HG03280 (cell line): ENCODE measurements around the gene CNTNAP5.

Experiments
- ATAC-seq: cut with Tn5 transposase; IDR thresholded peaks from one replicate; pipeline ENCODE4 v1.9.1; 2021; ENCODE audit warnings: mild to moderate bottlenecking, moderate library complexity; ENCODE audit not compliant: unreplicated experiment

CNTNAP5 gene

GRCh38 chr2:124585277-124585676 lies 560.2 kb downstream of the CNTNAP5 start:
- ATAC-seq, result no peak

- ATAC-seq, result no peak
These were observed 561.1 kb downstream of the CNTNAP5 start for GRCh38 chr2:124586210-124586609.

GRCh38 chr2:124586835-124587234 lies 561.7 kb downstream of the CNTNAP5 start:
- ATAC-seq, result no peak

GRCh38 chr2:124589971-124590370 lies 564.9 kb downstream of the CNTNAP5 start:
- no peak for ATAC-seq

- ATAC-seq, result no peak
These were observed 577.7 kb downstream of the CNTNAP5 start for GRCh38 chr2:124602759-124603158.

GRCh38 chr2:124604940-124605339 lies 579.9 kb downstream of the CNTNAP5 start:
- ATAC-seq, result no peak

- ATAC-seq, result no peak
These were observed 582.6 kb downstream of the CNTNAP5 start for GRCh38 chr2:124607679-124608078.

GRCh38 chr2:124609667-124610066 lies 584.6 kb downstream of the CNTNAP5 start:
- no peak for ATAC-seq

GRCh38 chr2:124610141-124610540 lies 585.1 kb downstream of the CNTNAP5 start:
- ATAC-seq, result no peak

- ATAC-seq, result no peak
These were observed 585.8 kb downstream of the CNTNAP5 start for GRCh38 chr2:124610866-124611265.

- ATAC-seq, result no peak
These were observed 598.5 kb downstream of the CNTNAP5 start for GRCh38 chr2:124623560-124623959.

- no peak for ATAC-seq
These were observed 600.5 kb downstream of the CNTNAP5 start for GRCh38 chr2:124625561-124625960.

GRCh38 chr2:124626993-124627392 lies 601.9 kb downstream of the CNTNAP5 start:
- ATAC-seq, result no peak

- ATAC-seq, result no peak
These were observed 608.7 kb downstream of the CNTNAP5 start for GRCh38 chr2:124633812-124634211.

- no peak for ATAC-seq
These were observed 614.4 kb downstream of the CNTNAP5 start for GRCh38 chr2:124639524-124639923.

- ATAC-seq, result no peak
These were observed 615.2 kb downstream of the CNTNAP5 start for GRCh38 chr2:124640221-124640750.

GRCh38 chr2:124646166-124646815 lies 621.2 kb downstream of the CNTNAP5 start:
- ATAC-seq, result no peak

GRCh38 chr2:124647245-124647644 lies 622.2 kb downstream of the CNTNAP5 start:
- ATAC-seq, result no peak

GRCh38 chr2:124647663-124648062 lies 622.6 kb downstream of the CNTNAP5 start:
- ATAC-seq, result no peak

GRCh38 chr2:124649001-124649400 lies 623.9 kb downstream of the CNTNAP5 start:
- ATAC-seq, result no peak

GRCh38 chr2:124652099-124652498 lies 627.0 kb downstream of the CNTNAP5 start:
- no peak for ATAC-seq

GRCh38 chr2:124658373-124658772 lies 633.3 kb downstream of the CNTNAP5 start:
- ATAC-seq, result no peak

- no peak for ATAC-seq
These were observed 636.5 kb downstream of the CNTNAP5 start for GRCh38 chr2:124661558-124661957.
